Measurements from ENCODE around the gene EVI5L. TPM values are rescaled to one million over a fixed set of nuclear protein-coding genes. Genes with fewer than 3 reads are reported as not detected.

The EVI5L gene
- total and polyA plus RNA-seq, 2 of the 13 experiments (the other 11 are each of a cell fraction or from before 2014, with no cell fraction given): 1.7 to 2.4 TPM

DNA sequence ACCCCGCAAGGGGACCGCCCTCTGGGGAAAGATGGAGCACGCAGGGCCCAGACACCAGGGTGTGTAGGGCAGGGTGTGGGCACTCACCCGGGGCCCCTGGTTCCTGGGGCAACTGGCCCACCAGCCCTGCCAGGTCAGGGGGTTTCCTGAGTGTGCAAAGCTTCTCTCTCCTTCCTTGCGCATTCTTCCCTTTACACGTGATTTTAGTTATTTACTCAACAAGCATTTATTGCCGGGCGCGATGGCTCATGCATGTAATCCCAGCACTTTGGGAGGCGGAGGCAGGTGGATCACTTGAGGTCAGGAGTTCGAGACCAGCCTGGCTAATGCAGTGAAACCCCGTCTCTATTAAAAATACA, 23.7 kb downstream of the EVI5L start (continued):
- no peak for TF ChIP-seq AHDC1 (CRISPR knock-in tag; IDR thresholded peaks at IDR 0.05; ENCODE audit: borderline replicate concordance)
- TF ChIP-seq AHR (CRISPR knock-in tag; IDR thresholded peaks at IDR 0.05): no peak
- TF ChIP-seq ETV6 (CRISPR knock-in tag; conservative IDR thresholded peaks at IDR 0.05): no peak
- no peak; the same call in 1 of the 2 replicates for TF ChIP-seq ZNF605 (CRISPR knock-in tag; IDR thresholded peaks at IDR 0.05)
- no peak for TF ChIP-seq ZNF136 (CRISPR knock-in tag; IDR thresholded peaks at IDR 0.05; ENCODE audit: low read depth)
- TF ChIP-seq NR2C2 (CRISPR knock-in tag; IDR thresholded peaks at IDR 0.05; ENCODE audit: borderline replicate concordance): 0 out of 2 replicates have a peak, but pooled peaks have one; percentile 23
- TF ChIP-seq ZNF615 (CRISPR knock-in tag; IDR thresholded peaks at IDR 0.05; ENCODE audit: borderline replicate concordance): no peak
- no peak for TF ChIP-seq EED (CRISPR knock-in tag; IDR thresholded peaks at IDR 0.05)
- TF ChIP-seq, protein P1, sequence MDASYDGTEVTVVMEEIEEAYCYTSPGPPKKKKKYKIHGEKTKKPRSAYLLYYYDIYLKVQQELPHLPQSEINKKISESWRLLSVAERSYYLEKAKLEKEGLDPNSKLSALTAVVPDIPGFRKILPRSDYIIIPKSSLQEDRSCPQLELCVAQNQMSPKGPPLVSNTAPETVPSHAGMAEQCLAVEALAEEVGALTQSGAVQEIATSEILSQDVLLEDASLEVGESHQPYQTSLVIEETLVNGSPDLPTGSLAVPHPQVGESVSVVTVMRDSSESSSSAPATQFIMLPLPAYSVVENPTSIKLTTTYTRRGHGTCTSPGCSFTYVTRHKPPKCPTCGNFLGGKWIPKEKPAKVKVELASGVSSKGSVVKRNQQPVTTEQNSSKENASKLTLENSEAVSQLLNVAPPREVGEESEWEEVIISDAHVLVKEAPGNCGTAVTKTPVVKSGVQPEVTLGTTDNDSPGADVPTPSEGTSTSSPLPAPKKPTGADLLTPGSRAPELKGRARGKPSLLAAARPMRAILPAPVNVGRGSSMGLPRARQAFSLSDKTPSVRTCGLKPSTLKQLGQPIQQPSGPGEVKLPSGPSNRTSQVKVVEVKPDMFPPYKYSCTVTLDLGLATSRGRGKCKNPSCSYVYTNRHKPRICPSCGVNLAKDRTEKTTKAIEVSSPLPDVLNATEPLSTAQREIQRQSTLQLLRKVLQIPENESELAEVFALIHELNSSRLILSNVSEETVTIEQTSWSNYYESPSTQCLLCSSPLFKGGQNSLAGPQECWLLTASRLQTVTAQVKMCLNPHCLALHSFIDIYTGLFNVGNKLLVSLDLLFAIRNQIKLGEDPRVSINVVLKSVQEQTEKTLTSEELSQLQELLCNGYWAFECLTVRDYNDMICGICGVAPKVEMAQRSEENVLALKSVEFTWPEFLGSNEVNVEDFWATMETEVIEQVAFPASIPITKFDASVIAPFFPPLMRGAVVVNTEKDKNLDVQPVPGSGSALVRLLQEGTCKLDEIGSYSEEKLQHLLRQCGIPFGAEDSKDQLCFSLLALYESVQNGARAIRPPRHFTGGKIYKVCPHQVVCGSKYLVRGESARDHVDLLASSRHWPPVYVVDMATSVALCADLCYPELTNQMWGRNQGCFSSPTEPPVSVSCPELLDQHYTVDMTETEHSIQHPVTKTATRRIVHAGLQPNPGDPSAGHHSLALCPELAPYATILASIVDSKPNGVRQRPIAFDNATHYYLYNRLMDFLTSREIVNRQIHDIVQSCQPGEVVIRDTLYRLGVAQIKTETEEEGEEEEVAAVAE (CRISPR knock-in tag; IDR thresholded peaks at IDR 0.05; ENCODE audit: borderline replicate concordance): no peak
- 0 out of 2 replicates have a peak, but pooled peaks have one; percentile 3 for TF ChIP-seq BRF2 (CRISPR knock-in tag; IDR thresholded peaks at IDR 0.05)
- TF ChIP-seq MBD4 (IDR thresholded peaks at IDR 0.05; ENCODE audit: borderline replicate concordance, low read length): no peak
- TF ChIP-seq, protein P2, sequence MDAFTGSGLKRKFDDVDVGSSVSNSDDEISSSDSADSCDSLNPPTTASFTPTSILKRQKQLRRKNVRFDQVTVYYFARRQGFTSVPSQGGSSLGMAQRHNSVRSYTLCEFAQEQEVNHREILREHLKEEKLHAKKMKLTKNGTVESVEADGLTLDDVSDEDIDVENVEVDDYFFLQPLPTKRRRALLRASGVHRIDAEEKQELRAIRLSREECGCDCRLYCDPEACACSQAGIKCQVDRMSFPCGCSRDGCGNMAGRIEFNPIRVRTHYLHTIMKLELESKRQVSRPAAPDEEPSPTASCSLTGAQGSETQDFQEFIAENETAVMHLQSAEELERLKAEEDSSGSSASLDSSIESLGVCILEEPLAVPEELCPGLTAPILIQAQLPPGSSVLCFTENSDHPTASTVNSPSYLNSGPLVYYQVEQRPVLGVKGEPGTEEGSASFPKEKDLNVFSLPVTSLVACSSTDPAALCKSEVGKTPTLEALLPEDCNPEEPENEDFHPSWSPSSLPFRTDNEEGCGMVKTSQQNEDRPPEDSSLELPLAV (CRISPR knock-in tag; conservative IDR thresholded peaks at IDR 0.05; ENCODE audit: low read depth): no peak
